RKO (cell line): Measurements from ENCODE around the gene DPEP2.
"Not testable (repeated sequence)": the region's sequence is repeated elsewhere in the genome, so short reads cannot be mapped to it uniquely, and the experiment has no call there.

Experiments used
- DNase-seq: peaks from one replicate; pipeline ENCODE4 v3.0.0-alpha.2; 2016; ENCODE audit warnings: low spot score

DPEP2 gene

GRCh38 chr16:67998779-67999688 is at the start of gene DPEP2:
DPEP2 (minus strand) TSS chr16:67999484; CDS start chr16:67993212, 6,272 bp downstream.
- not testable (repeated sequence) for DNase-seq

- no peak for DNase-seq
These were observed 48.7 kb upstream of the DPEP2 start for GRCh38 chr16:68047987-68048386.

DNA sequence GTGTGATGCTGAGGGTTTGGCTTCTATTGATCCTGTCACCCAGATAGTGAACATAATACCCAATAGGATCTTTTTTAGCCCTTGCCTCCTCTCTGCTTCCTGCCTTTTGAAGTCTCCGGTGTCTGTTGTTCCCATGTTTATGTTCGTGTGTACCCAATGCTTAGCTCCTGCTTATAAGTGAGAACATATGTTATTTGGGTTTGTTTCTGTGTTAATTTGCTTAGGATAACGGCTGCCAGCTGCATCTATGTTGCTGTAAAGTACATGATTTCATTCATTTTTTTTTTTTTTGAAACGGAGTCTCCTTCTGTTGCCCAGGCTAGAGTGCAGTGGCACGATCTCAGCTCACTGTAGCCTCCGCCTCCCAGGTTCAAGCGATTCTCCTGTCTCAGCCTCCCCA is 46.8 kb upstream of the DPEP2 start:
- DNase-seq = no peak

- DNase-seq = no peak
These were observed 42.5 kb upstream of the DPEP2 start for GRCh38 chr16:68041783-68042182.

DNA sequence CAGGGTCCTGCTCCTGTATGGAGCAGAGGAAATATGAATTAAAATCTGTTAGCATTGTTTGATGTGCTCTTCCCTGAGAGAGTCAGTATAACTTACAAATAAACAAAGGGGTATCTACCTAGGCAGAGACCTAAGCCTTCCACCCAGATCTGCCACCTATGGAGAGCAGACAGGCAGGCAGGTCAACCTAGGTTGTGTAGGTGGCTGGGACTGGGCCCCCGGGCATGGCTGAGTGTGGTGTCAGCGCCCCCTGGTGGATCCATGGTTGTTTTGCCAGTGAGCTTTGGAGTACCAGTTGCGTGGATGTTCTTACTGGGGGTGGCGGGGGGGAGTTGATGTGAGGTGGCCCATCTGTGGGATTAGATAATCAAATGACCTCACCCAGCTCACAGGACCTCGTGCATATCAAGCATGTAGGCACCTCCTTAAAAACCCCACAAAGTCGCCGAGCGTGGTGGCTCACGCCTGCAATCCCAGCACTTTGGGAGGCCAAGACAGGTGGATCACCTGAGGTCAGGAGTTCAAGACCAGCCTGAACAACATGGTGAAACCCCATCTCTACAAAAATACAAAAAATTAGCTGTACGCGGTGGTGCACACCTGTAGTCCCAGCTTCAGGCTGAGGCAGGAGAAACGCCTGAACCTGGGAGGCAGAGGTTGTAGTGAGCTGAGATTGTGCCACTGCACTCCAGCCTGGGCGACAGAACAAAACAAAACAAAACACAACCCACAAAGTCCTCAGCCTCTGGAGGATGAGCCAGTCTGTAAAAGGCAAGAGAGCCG is 41.4 kb upstream of the DPEP2 start:
- peak; percentile 69 for DNase-seq

DNA sequence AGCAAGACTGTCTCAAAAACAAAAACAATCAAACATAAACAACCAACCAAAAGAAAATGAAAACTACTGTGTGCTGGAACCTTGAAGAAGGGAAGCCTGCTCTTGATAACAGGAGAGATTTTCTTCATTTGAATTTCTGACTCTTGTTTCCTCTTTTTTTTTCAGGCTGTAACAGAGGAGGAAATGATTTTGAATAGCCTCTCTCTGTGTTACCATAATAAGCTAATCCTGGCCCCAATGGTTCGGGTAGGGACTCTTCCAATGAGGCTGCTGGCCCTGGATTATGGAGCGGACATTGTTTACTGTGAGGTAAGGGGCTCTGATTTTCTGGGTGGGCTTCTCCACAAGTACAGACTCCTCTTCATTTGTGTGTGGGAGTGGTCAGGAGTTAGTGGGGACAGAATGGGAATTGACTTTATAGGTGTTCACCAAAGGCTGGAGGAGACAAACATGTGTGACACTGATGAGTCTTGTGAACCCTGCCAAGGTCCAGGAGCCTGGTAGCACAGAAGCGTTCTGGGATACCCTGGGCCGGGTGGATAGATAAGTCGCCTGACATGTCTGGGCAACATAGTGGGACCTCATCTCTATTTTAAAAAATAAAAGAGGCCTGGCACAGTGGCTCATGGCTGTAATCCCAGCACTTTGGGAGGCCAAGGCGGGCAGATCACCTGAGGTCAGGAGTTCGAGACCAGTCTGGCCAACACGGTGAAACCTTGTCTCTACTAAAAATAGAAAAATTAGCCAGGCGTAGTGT is 38.7 kb upstream of the DPEP2 start:
- DNase-seq = no peak

GRCh38 chr16:68035227-68035626 is 35.9 kb upstream of the DPEP2 start:
- no peak for DNase-seq

- DNase-seq = no peak
These were observed 33.8 kb upstream of the DPEP2 start for GRCh38 chr16:68033101-68033500.

DNA sequence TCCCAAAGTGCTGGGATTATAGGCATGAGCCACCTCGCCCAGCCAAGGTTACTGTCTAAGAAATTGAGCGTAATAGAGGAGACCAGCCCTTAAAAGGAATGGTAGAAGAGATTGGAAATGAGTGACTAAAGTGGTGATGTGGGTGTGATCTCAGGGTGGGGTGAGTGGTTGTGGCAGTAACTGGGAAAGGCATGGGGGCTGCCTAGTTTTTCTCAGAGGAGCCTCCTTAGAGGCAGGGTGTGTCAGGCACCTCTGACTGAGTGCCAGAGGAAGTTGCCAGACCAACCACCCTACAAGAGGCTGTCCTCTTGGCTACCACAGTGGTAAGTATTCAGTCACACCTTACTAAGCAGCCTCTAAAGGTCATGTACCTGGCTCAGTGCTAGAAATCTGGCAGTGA is 32.7 kb upstream of the DPEP2 start:
- DNase-seq = no peak

GRCh38 chr16:68030108-68030507 is 30.8 kb upstream of the DPEP2 start:
- DNase-seq = not testable (repeated sequence)

GRCh38 chr16:68028996-68029395 is 29.7 kb upstream of the DPEP2 start:
- no peak for DNase-seq

GRCh38 chr16:68022728-68023537 is 23.6 kb upstream of the DPEP2 start, which contains the start of the genes DDX28 and DUS2:
DDX28 (minus strand) TSS chr16:68023232; CDS start chr16:68023202, 30 bp downstream.
DUS2 (plus strand) TSS chr16:68023284; CDS start chr16:68038024, 14,740 bp downstream.
- peak; percentile 90 for DNase-seq

DNA sequence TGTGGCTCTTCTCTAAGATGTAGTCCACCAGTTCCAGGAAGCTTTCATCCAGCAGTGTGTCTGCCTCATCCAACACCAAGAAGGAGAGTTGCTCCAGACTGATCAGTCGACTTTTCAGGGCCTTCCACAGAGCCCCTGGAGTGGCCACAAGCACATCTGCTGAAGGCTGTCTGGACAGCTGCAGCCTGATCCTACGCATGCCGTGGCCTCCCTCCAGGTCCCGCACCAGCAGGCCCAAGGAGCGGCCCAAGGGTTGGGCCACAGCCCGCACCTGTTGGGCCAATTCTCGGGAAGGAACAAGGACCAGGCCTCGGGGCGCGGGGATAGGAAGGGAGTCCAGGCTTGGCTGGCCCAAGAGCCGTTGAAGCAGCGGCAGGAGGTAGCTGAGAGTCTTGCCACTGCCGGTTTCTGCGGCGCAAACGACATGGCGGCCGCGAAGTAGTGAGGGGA is 23.0 kb upstream of the DPEP2 start:
- peak; percentile 10 for DNase-seq

GRCh38 chr16:68021490-68021889 is 22.2 kb upstream of the DPEP2 start:
- DNase-seq = no peak

- no peak for DNase-seq
These were observed 19.9 kb upstream of the DPEP2 start for GRCh38 chr16:68019167-68019680.

GRCh38 chr16:68015681-68016080 is 16.4 kb upstream of the DPEP2 start, which contains the start of gene DPEP2NB:
DPEP2NB (minus strand) TSS chr16:68015911; CDS start chr16:68015770, 141 bp downstream.
- no peak for DNase-seq

- no peak for DNase-seq
These were observed 14.2 kb upstream of the DPEP2 start for GRCh38 chr16:68013440-68013839.

GRCh38 chr16:68009872-68010271 is 10.6 kb upstream of the DPEP2 start:
- not testable (repeated sequence) for DNase-seq

GRCh38 chr16:68009157-68009735 is 10.0 kb upstream of the DPEP2 start:
- DNase-seq = no peak

DNA sequence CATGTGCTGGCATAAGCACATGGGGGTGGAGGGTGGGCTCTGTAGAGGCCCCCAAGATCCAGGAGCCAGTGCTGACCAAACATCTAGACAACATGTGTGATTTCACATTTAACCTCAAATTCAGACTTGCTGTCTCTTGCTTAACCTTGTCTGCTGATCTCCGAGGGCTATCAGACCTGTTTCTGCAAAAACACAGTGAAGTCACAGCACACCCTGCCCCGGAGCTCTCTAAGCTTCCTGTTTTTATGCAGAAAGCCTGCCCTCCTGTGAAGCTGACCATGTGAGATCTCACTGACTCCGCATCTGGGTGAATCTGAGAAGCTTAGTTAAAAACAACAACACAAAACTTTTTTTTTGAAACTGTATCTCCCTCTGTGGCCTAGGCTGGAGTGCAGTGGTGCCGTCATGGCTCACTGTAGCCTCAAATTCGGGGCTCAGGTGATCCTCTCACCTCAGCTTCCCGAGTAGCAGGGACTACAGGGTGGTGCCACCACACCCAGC is 6.6 kb upstream of the DPEP2 start:
- DNase-seq = no peak
